ENCODE data around the gene GHRL. TPM values are rescaled to one million over a fixed set of nuclear protein-coding genes. Genes with fewer than 3 reads are reported as not detected.

The GHRL gene
- polyA plus RNA-seq, 2 of the 4 experiments (the other 2 are of a cell fraction), result not detected

DNA sequence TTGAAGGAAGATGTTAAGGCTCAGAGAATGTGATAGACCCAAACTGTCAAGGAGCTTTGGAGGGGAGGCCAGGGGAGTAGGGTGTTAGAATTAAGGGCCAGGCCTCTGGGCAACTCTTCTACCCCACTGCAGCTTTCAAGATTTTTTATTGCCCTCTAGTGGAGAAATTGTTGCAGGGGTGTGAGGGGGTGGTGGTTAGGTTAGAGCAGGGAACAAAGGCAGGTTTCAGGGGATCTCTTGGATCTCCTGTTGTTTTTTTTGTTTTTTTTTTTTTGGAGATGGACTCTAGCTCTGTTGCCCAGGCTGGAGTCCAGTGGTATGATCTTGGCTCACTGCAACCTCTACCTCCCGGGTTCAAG, 29.6 kb upstream of the GHRL start:
- no peaks in the 10 kb centered on the region for H3K9me3 ChIP-seq
- no peak overlapping the region for H3K4me3 ChIP-seq
- DNase-seq (ENCODE audit: low read depth in 1 of 2, low spot score in 1 of 2) (peak; percentile 28 to 41), ATAC-seq (peak; percentile 26 to 60; a peak in 3 of 6 replicates), FAIRE-seq (no peak)
- 33% methylated on average over 1 of the region's 1 CpG for WGBS (ENCODE audit: missing lambda C conversion rate)
- no peak overlapping the region for H3K4me2 ChIP-seq
- H3K27ac ChIP-seq, result no peak overlapping the region
- ChIA-PET POLR2A (interaction anchor here (0.6 kb wide), 1 partner anchor 39 kb away, joined by 3 read pairs; no protein-coding TSS in a partner anchor), CTCF (interaction anchor here (0.6 to 2.6 kb wide), 11 partner anchors 8 to 417 kb away, joined by 3 to 13 read pairs (median 3); no protein-coding TSS in a partner anchor)
- TF ChIP-seq MYC (IDR thresholded peaks at IDR 0.05; ENCODE audit: borderline replicate concordance, low read length) (no peak), RAD21 (conservative IDR thresholded peaks at IDR 0.05 in 1 of 2, IDR thresholded peaks at IDR 0.05 in 1 of 2) (peak in 1 of 2 experiments; percentile 47; a peak in 2 of 5 replicates), POLR2A (IDR thresholded peaks at IDR 0.05; ENCODE audit: low read length) (no peak)
- TF ChIP-seq, protein P1, sequence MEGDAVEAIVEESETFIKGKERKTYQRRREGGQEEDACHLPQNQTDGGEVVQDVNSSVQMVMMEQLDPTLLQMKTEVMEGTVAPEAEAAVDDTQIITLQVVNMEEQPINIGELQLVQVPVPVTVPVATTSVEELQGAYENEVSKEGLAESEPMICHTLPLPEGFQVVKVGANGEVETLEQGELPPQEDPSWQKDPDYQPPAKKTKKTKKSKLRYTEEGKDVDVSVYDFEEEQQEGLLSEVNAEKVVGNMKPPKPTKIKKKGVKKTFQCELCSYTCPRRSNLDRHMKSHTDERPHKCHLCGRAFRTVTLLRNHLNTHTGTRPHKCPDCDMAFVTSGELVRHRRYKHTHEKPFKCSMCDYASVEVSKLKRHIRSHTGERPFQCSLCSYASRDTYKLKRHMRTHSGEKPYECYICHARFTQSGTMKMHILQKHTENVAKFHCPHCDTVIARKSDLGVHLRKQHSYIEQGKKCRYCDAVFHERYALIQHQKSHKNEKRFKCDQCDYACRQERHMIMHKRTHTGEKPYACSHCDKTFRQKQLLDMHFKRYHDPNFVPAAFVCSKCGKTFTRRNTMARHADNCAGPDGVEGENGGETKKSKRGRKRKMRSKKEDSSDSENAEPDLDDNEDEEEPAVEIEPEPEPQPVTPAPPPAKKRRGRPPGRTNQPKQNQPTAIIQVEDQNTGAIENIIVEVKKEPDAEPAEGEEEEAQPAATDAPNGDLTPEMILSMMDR (IDR thresholded peaks at IDR 0.05), result no peak; the same call in 2 of the 3 replicates
- peaks cover 5% of the 10 kb centered on the region; the same call in 2 of the 3 replicates for H3K4me1 ChIP-seq

DNA sequence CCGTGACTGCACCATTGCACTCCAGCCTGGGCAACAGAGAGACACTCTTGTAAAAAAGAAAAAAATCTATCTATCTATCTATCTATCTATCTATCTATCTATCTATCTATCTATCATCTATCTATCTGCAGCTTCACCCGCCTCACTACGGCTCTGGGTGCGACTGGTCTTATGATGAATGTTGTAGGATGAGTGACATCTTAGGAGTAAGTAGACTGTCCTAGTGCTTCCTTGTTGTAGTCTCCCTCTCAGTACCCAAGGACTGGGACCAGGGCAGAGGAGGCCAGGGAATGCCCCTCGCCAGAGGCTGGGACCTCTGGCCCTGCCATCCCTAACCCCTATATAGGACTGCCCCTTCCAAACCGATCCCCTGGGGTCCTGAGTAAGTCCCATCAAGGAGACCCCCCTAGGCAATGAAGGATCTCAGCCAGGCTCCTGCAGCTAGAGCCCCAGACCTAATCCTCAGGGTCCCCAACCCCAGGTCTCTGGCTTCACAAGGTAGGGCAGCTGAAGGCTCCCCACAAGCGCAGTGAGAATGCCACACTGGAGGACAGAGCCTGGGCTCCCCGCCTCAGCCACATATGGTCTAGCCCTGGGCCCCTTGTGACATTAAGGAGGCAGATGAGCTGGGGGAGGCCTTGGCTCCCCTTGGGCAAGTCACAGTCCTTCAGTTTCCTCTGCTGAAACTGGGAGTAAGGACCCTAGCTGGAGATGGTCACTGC, 29.0 kb upstream of the GHRL start:
- H3K4me3 ChIP-seq, result peak overlapping the region; percentile 78; the same call in 2 of the 3 replicates
- FAIRE-seq (no peak), DNase-seq (ENCODE audit: low read depth in 1 of 2, low spot score in 1 of 2) (no peak), ATAC-seq (no peak)
- 76% methylated on average over 7 of the region's 8 CpGs for WGBS (ENCODE audit: missing lambda C conversion rate)
- H3K4me2 ChIP-seq, result peak overlapping the region; percentile 64
- no peaks in the 10 kb centered on the region for H3K9me3 ChIP-seq
- H3K4me1 ChIP-seq, result peaks cover 5% of the 10 kb centered on the region; the same call in 2 of the 3 replicates
- CTCF ChIA-PET, result interaction anchor here (0.5 to 2.6 kb wide), 15 partner anchors 9 to 418 kb away, joined by 3 to 13 read pairs (median 3); partner anchors contain the start of gene CRELD1
- H3K27ac ChIP-seq, result peak overlapping the region in 1 of 2 experiments; percentile 97; a peak in 4 of 6 replicates
- POLR2A ChIA-PET, result interaction anchor here (0.8 to 1.1 kb wide), 3 partner anchors 31 to 376 kb away, joined by 3 read pairs; no protein-coding TSS in a partner anchor
- TF ChIP-seq RCOR1 (IDR thresholded peaks at IDR 0.05; ENCODE audit: low read depth, low read length) (no peak), POLR2A (IDR thresholded peaks at IDR 0.05; ENCODE audit: low read length) (no peak), ZC3H11A (IDR thresholded peaks at IDR 0.05) (no peak), EP300 (IDR thresholded peaks at IDR 0.05) (no peak), EHMT2 (IDR thresholded peaks at IDR 0.05; ENCODE audit: low read depth) (no peak), HEYL (CRISPR knock-in tag; IDR thresholded peaks at IDR 0.05) (no peak)
- TF ChIP-seq, protein P2, sequence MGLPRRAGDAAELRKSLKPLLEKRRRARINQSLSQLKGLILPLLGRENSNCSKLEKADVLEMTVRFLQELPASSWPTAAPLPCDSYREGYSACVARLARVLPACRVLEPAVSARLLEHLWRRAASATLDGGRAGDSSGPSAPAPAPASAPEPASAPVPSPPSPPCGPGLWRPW (IDR thresholded peaks at IDR 0.05), result no peak

DNA sequence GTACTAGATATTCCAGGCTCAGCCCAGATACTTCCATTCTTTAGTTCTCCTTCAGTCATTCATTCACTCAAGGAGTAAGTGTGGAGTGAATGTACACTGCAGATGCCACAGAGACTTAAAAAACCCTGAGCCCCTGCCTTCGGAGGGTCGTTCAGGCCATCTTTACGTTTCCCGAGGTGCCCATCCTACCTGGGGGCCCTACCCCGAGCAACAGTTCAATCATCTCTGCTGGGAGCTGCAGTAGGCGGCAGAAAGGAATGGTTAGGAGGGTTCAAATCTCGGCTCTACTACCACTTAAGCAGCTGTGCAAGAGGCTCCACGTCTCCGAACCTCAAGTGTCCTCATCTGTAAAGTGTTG, 27.6 kb upstream of the GHRL start:
- no peak for DNase-seq (ENCODE audit: low read depth in 1 of 2, low spot score in 1 of 2)
- peak overlapping the region; percentile 94 to 97 for H3K27ac ChIP-seq
- peak overlapping the region; percentile 96 for H3K4me2 ChIP-seq
- POLR2A ChIA-PET, result interaction anchor here (0.5 to 1.1 kb wide), 4 partner anchors 11 to 374 kb away, joined by 3 to 6 read pairs (median 3); no protein-coding TSS in a partner anchor
- H3K4me3 ChIP-seq, result peak overlapping the region; percentile 78
- H3K9me3 ChIP-seq, result no peaks in the 10 kb centered on the region
- H3K4me1 ChIP-seq, result peaks cover 5% of the 10 kb centered on the region; the same call in 2 of the 3 replicates
- no peak for FAIRE-seq
- CTCF ChIA-PET, result interaction anchor here (1.0 to 2.6 kb wide), 5 partner anchors 9 to 419 kb away, joined by 3 to 13 read pairs (median 5); no protein-coding TSS in a partner anchor
- 1% methylated on average over 9 of the region's 9 CpGs for WGBS (ENCODE audit: missing lambda C conversion rate)
- ATAC-seq, result no peak; a peak in 2 of 6 replicates
- TF ChIP-seq NPAS2 (CRISPR knock-in tag; IDR thresholded peaks at IDR 0.05; ENCODE audit: borderline replicate concordance), result no peak
- no peak for TF ChIP-seq GATA3 (IDR thresholded peaks at IDR 0.05; ENCODE audit: borderline replicate concordance)
- TF ChIP-seq MAZ (IDR thresholded peaks at IDR 0.05; ENCODE audit: borderline replicate concordance, low read depth, low read length), result no peak
- TF ChIP-seq, protein P3, sequence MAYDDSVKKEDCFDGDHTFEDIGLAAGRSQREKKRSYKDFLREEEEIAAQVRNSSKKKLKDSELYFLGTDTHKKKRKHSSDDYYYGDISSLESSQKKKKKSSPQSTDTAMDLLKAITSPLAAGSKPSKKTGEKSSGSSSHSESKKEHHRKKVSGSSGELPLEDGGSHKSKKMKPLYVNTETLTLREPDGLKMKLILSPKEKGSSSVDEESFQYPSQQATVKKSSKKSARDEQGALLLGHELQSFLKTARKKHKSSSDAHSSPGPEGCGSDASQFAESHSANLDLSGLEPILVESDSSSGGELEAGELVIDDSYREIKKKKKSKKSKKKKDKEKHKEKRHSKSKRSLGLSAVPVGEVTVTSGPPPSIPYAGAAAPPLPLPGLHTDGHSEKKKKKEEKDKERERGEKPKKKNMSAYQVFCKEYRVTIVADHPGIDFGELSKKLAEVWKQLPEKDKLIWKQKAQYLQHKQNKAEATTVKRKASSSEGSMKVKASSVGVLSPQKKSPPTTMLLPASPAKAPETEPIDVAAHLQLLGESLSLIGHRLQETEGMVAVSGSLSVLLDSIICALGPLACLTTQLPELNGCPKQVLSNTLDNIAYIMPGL (CRISPR knock-in tag; IDR thresholded peaks at IDR 0.05; ENCODE audit: borderline replicate concordance), result no peak
- TF ChIP-seq, protein P4, sequence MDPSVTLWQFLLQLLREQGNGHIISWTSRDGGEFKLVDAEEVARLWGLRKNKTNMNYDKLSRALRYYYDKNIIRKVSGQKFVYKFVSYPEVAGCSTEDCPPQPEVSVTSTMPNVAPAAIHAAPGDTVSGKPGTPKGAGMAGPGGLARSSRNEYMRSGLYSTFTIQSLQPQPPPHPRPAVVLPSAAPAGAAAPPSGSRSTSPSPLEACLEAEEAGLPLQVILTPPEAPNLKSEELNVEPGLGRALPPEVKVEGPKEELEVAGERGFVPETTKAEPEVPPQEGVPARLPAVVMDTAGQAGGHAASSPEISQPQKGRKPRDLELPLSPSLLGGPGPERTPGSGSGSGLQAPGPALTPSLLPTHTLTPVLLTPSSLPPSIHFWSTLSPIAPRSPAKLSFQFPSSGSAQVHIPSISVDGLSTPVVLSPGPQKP (IDR thresholded peaks at IDR 0.05; ENCODE audit: low read depth, low read length), result no peak
- no peak for TF ChIP-seq MAFK (IDR thresholded peaks at IDR 0.05; ENCODE audit: partially characterized antibody)
- no peak for TF ChIP-seq CEBPB (IDR thresholded peaks at IDR 0.05)
- no peak for TF ChIP-seq ZSCAN20 (CRISPR knock-in tag; IDR thresholded peaks at IDR 0.05)
- no peak for TF ChIP-seq RNF2 (IDR thresholded peaks at IDR 0.05; ENCODE audit: borderline replicate concordance, low read depth)
- TF ChIP-seq ESRRA (IDR thresholded peaks at IDR 0.05; ENCODE audit: borderline replicate concordance, low read length), result no peak
- no peak for TF ChIP-seq JUN (IDR thresholded peaks at IDR 0.05)
- TF ChIP-seq, protein P1 (IDR thresholded peaks at IDR 0.05), result no peak
- TF ChIP-seq, protein P5, sequence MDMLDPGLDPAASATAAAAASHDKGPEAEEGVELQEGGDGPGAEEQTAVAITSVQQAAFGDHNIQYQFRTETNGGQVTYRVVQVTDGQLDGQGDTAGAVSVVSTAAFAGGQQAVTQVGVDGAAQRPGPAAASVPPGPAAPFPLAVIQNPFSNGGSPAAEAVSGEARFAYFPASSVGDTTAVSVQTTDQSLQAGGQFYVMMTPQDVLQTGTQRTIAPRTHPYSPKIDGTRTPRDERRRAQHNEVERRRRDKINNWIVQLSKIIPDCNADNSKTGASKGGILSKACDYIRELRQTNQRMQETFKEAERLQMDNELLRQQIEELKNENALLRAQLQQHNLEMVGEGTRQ (IDR thresholded peaks at IDR 0.05), result no peak
